HG03103 (cell line): ENCODE measurements around the gene PSMB11.

Source experiments
- ATAC-seq: cut with Tn5 transposase; IDR thresholded peaks from one replicate; pipeline ENCODE4 v1.9.1; 2021; ENCODE audit warnings: low read depth; ENCODE audit not compliant: unreplicated experiment

The PSMB11 gene

GRCh38 chr14:23056956-23057756 lies 15.1 kb downstream of the PSMB11 start, which contains the start of gene CDH24:
Gene CDH24 (minus strand): TSS chr14:23057520. CDS start chr14:23055733, 1,787 bp downstream.
- ATAC-seq = peak; percentile 48

GRCh38 chr14:23057757-23058653 lies 16.0 kb downstream of the PSMB11 start:
- ATAC-seq = no peak

GRCh38 chr14:23058654-23059504 lies 16.9 kb downstream of the PSMB11 start:
- ATAC-seq = no peak

GRCh38 chr14:23060536-23061260 lies 18.7 kb downstream of the PSMB11 start:
- ATAC-seq = no peak

GRCh38 chr14:23062002-23062401 lies 20.0 kb downstream of the PSMB11 start:
- no peak for ATAC-seq

GRCh38 chr14:23063601-23064000 lies 21.6 kb downstream of the PSMB11 start:
- no peak for ATAC-seq

GRCh38 chr14:23066368-23066767 lies 24.4 kb downstream of the PSMB11 start:
- no peak for ATAC-seq

DNA sequence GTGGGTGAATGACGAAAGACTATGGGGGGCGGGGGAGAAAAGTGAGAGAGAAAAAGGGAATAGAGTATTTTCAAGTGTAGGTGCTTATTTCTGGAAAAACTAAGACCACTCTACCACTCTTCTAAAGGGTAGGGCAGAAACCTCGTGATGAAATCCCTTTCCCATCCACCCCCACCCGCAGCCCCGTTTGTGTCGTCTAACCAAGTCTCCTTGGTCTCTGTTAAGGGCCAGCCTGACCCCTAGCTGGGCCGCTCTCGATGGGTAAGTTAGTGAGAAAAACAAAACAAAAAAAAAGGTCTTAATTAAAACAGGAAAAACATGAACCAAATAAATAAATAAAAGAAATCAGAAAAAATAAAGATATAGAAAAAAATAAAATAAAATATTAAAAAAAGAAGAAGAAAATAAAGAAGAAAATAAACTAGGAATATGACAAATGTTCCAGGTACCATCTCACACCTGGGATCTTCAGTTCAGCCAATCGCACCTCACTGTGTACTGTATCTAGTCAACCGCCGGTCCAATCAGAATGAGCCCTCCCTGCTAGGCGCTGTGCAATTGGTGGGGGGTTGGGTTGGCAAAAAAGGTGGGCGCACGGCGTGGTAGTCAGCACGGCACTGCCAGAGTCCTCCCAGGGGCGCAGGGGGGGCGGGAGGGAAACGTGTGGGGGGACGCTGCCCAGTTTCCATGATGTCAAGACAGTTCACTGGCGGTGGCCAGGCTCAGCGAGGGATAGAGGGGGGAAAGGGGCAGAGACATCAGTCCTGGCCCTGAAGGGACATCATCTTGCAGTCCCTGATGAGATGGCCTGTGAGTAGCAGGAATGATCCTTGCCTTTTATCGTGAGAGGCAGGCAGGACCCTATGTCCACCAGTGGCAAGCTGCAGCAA lies 25.1 kb downstream of the PSMB11 start:
- no peak for ATAC-seq

- no peak for ATAC-seq
These were observed 26.1 kb downstream of the PSMB11 start for GRCh38 chr14:23067847-23068788.

DNA sequence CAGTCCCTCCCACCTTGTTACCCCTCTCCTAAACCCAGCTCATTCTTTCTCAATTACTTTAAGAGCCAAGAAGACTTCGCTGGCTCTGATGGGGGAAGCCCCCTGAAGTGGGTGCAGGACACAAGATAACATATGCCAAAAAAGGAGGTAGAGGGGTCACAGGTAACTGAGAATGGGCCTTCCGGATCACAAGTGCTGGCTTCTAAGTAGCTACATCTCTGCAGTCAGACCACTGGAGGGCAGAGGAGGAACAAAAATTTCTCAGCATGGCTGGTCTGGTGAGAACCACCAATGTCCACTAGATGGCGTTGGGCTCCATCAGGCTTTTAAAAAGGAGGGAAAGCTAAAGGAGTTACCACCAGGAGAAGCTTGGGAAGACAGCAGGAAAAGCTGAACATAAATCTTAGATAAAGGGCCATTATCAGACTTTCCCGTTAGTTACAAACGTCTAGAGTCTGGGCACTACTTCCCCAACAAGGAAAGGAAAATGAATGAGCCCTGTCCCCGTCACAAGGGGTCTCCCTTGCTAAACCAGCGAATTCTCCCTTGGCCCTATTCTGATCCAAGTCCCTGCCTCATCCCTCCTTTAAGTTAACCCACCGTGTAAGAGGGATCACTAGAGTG lies 26.9 kb downstream of the PSMB11 start:
- peak; percentile 65 for ATAC-seq

- no peak for ATAC-seq
These were observed 27.4 kb downstream of the PSMB11 start for GRCh38 chr14:23069413-23069806.

GRCh38 chr14:23070262-23071129 lies 28.5 kb downstream of the PSMB11 start:
- no peak for ATAC-seq

DNA sequence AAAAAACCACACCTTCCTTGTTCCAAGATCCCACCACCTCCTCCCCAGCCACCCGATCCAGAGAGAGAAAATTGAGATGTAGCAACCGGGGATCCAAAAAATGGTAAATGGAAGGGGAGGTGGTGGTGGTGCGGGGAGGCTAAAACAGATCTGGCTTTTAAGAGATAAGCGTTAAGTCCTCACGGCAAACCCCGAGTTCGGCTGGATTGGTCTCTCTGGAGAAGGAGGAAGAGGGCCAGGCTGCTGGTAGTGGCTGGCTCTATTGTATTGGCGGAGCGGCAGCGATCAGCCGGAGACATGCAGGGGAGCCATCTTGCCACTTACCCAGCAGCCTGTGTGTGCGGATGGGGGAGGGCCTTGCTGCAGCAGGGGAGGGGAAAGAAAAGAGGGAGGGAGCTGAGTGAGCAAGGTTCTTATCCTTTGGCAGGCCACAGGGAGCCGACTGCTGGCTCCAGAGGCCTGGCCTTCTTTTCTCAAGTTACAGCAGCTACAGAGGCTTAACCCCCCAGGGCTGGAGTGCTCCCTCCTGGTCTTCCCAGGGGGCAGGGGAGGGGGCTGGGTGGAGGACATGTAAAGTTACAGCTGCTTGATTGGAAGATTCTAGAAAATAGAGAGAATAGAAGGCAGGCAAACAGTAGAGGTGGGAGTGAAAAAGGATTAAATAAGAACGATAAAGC lies 29.4 kb downstream of the PSMB11 start:
- peak; percentile 89 for ATAC-seq

DNA sequence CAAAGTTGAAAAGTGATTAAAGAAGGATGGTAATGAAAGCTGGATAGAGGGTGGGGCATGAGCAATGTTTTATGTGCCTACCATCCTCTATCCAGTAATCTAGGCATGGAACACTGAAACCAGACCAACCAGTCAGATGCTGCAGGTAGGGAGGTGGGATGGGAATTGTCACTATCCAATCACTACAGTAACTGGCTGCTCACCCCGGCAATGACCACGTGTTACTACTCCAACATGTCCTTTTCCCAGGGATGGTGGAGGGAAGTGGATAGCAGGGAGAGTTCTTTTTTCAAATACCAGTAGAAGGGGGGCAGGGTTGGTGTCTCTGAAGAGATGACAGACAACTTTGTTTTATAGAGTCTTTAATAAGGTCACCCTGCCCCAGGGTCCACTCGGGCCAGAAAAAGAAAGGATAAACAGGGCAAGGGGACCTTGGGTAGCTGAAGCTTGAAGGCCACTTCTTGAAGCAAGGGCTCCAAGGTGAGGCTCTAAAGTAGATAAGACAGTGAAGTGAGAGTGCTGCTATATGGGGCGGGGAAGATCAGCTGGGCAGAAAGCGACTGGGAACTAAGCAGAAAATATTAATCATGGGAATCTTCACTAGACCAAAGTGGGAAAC lies 30.0 kb downstream of the PSMB11 start:
- ATAC-seq = no peak

DNA sequence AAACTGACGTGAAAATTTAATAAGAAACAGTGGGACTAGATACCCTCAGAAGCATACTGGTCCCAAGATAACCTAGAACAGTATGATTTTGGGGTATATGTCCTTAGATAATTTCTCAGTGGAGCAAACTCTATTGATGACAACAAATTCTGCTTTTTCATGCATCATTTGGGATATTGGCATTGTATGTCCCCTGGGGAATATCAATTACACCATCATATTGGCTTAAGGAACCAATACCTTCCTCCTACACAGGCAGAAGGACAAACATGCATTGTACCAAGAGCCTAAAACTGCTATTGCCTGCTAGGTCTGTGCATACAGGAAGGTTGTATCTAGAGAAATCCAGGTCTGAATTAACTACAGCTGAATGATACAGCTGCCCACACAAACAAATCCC lies 32.9 kb downstream of the PSMB11 start:
- no peak for ATAC-seq
